Activated CD4-positive, alpha-beta memory T cell treated with anti-CD3 and anti-CD28 coated beads for 36 hours (primary cell): Measurements from ENCODE around the gene TBC1D4. TPM values are rescaled to one million over a fixed set of nuclear protein-coding genes. Genes with fewer than 3 reads are reported as not detected.

Experiments used
- CTCF ChIA-PET: fragments of 350-600 bp; sonication (Branson Sonifier 250); formaldehyde crosslinking; loops from one replicate; lab custom pipeline; 2021; ENCODE audit warnings: antibody characterized with exemption, inconsistent platforms; lab: Charles Lee
- POLR2A ChIA-PET: fragments of 350-600 bp; sonication (Branson Sonifier 250); formaldehyde crosslinking; loops from one replicate; lab custom pipeline; 2021; ENCODE audit warnings: antibody characterized with exemption; lab: Charles Lee
- DNase-seq: peaks from one replicate; pipeline ENCODE4 v3.0.0-alpha.2; 2020
- H3K27ac Mint-ChIP-seq: one replicate; pipeline ENCODE4 v1.8.0; 2021; ENCODE audit warnings: mixed read lengths
- H3K27me3 Mint-ChIP-seq: one replicate; pipeline ENCODE4 v1.8.0; 2021; ENCODE audit warnings: mixed read lengths
- H3K36me3 Mint-ChIP-seq: one replicate; pipeline ENCODE4 v1.8.0; 2021; ENCODE audit warnings: mixed read lengths
- H3K4me1 Mint-ChIP-seq: one replicate; pipeline ENCODE4 v1.8.0; 2021; ENCODE audit warnings: low read depth, mixed read lengths
- H3K4me3 Mint-ChIP-seq: one replicate; pipeline ENCODE4 v1.8.0; 2021; ENCODE audit warnings: mild to moderate bottlenecking, mixed read lengths
- H3K9me3 Mint-ChIP-seq: one replicate; pipeline ENCODE4 v1.8.0; 2021; ENCODE audit warnings: mixed read lengths
- intact Hi-C: fragments of 100-400 bp; cut with micrococcal nuclease; formaldehyde crosslinking; loops from one replicate; pipeline ENCODE4 v1.15.1; 2023
- total RNA-seq, 2 experiments: library from RNA; stranded (reverse); gene quantifications; one replicate each; pipeline ENCODE4 v1.2.3, GENCODE V29; 2021

The TBC1D4 gene
- total RNA-seq, 2 experiments from 2014 or later = 13.0 to 14.8 TPM

DNA sequence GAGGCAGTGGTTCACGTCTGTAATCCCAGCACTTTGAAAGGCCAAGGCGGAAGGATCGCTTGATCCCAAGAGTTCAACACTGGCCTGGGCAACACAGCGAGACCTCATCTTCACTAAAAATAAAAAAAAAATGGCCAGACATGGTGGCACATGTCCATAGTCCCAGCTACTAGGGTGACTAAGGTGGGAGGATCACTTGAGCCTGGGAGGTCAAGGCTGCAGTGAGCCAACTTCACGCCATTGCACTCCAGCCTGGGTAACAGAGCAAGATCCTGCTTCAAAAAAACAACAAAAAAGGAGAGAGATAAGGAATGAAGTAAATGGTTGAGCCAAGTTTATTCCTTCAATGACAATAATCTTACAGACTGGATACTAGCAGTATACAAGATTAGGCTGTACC is 21.3 kb downstream of the TBC1D4 start:
- peaks cover 10% of the 10 kb centered on the region for H3K27me3 Mint-ChIP-seq
- DNase-seq = no peak
- CTCF ChIA-PET = no interaction called here
- no peak overlapping the region for H3K27ac Mint-ChIP-seq
- intact Hi-C loops = no loop called here
- H3K36me3 Mint-ChIP-seq = no peaks in the 10 kb centered on the region
- H3K4me3 Mint-ChIP-seq = no peak overlapping the region
- no peaks in the 10 kb centered on the region for H3K4me1 Mint-ChIP-seq
- no peaks in the 10 kb centered on the region for H3K9me3 Mint-ChIP-seq
- POLR2A ChIA-PET = no interaction called here

DNA sequence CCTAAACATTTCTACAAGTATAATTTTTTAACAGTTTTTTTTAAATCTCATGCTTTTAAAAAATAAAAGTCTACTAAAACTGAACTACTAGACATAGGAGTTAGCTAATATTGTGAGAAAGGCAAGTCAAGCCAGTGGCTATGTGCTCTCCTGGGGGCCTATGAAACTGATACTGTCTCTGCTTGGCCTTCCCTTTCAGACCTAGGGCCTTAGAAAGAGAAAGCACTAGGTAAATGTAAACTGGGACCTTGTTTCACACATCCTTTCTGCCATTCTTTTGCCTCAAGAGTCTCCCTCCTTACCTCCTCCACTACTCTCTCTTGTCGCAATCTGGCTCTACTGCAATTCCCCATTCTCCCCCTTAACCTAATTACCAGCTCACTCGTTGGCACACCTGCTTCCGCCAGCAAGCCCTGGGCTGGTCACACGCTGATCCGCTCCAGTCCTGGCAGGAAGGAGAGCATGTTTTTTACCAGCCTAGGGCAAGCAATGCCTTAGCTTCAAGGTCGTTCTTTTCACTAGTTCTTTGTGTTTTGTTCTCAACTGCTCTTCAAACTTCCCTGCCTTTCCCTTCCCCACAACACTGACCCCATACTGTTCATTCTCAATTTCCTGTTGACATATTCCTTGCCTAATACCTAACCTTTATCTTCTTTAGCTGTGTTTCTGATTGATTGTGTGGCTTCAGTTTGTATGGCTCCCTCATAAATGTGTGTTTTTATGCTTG is 23.1 kb downstream of the TBC1D4 start:
- no peak for DNase-seq
- no peak overlapping the region for H3K27ac Mint-ChIP-seq
- intact Hi-C loops = no loop called here
- peaks cover 13% of the 10 kb centered on the region for H3K27me3 Mint-ChIP-seq
- H3K4me1 Mint-ChIP-seq = no peaks in the 10 kb centered on the region
- H3K9me3 Mint-ChIP-seq = no peaks in the 10 kb centered on the region
- ChIA-PET CTCF (interaction anchor here (0.6 to 1.0 kb wide), 2 partner anchors 24 to 66 kb away, joined by 3 to 5 read pairs; partner anchors contain the start of gene TBC1D4), POLR2A (interaction anchor here (1.2 kb wide), 1 partner anchor 32 kb away, joined by 3 read pairs; no protein-coding TSS in a partner anchor)
- no peaks in the 10 kb centered on the region for H3K36me3 Mint-ChIP-seq
- no peak overlapping the region for H3K4me3 Mint-ChIP-seq

- ChIA-PET CTCF (interaction anchor here (0.5 kb wide), 1 partner anchor 188 kb away, joined by 5 read pairs; no protein-coding TSS in a partner anchor), POLR2A (no interaction called here)
- Mint-ChIP-seq H3K4me3 (no peak overlapping the region), H3K36me3 (no peaks in the 10 kb centered on the region), H3K9me3 (no peaks in the 10 kb centered on the region), H3K27ac (no peak overlapping the region), H3K4me1 (no peaks in the 10 kb centered on the region), H3K27me3 (peaks cover 12% of the 10 kb centered on the region)
- intact Hi-C loops = no loop called here
- DNase-seq = no peak
Observed at GRCh38 chr13:75455962-75456361, 26.0 kb downstream of the TBC1D4 start.

GRCh38 chr13:75454497-75454896 is 27.5 kb downstream of the TBC1D4 start:
- no peak for DNase-seq
- no peak overlapping the region for H3K27ac Mint-ChIP-seq
- H3K4me1 Mint-ChIP-seq = no peaks in the 10 kb centered on the region
- no peaks in the 10 kb centered on the region for H3K36me3 Mint-ChIP-seq
- no peak overlapping the region for H3K4me3 Mint-ChIP-seq
- H3K9me3 Mint-ChIP-seq = no peaks in the 10 kb centered on the region
- H3K27me3 Mint-ChIP-seq = peaks cover 8% of the 10 kb centered on the region
- ChIA-PET POLR2A (no interaction called here), CTCF (no interaction called here)
- intact Hi-C loops = no loop called here

- no peak overlapping the region for H3K27ac Mint-ChIP-seq
- H3K9me3 Mint-ChIP-seq = no peaks in the 10 kb centered on the region
- ChIA-PET POLR2A (no interaction called here), CTCF (no interaction called here)
- no peaks in the 10 kb centered on the region for H3K36me3 Mint-ChIP-seq
- peaks cover 9% of the 10 kb centered on the region for H3K27me3 Mint-ChIP-seq
- DNase-seq = no peak
- intact Hi-C loops = no loop called here
- no peak overlapping the region for H3K4me3 Mint-ChIP-seq
- no peaks in the 10 kb centered on the region for H3K4me1 Mint-ChIP-seq
Observed at GRCh38 chr13:75452564-75452963, 29.4 kb downstream of the TBC1D4 start.

DNA sequence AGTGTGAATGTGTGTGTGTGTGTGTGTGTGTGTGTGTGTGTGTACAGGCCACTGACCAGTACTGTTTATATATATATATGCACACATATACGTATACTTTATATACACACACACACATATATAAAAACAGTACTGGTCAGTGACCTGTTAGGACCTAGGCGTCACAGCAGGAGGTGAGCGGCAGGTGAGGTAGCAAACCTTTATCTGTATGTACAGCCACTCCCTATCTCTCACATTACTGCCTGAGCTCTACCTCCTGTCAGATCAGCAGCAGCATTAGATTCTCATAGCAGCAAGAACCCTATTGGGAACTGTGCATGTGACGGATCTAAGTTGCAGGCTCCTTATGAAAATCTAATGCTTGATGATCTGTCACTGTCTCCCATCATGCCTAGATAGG is 34.5 kb downstream of the TBC1D4 start:
- no peak for DNase-seq
- POLR2A ChIA-PET = no interaction called here
- Mint-ChIP-seq H3K9me3 (no peaks in the 10 kb centered on the region), H3K36me3 (no peaks in the 10 kb centered on the region), H3K27me3 (peaks cover 4% of the 10 kb centered on the region), H3K27ac (no peak overlapping the region), H3K4me1 (no peaks in the 10 kb centered on the region), H3K4me3 (no peak overlapping the region)
- CTCF ChIA-PET = no interaction called here
- intact Hi-C loops = no loop called here

GRCh38 chr13:75446874-75447273 is 35.1 kb downstream of the TBC1D4 start:
- ChIA-PET POLR2A (no interaction called here), CTCF (no interaction called here)
- Mint-ChIP-seq H3K27ac (no peak overlapping the region), H3K9me3 (no peaks in the 10 kb centered on the region), H3K4me3 (no peak overlapping the region), H3K4me1 (no peaks in the 10 kb centered on the region), H3K27me3 (peaks cover 1% of the 10 kb centered on the region), H3K36me3 (no peaks in the 10 kb centered on the region)
- DNase-seq = no peak
- intact Hi-C loops = no loop called here

GRCh38 chr13:75445717-75446499 is 36.1 kb downstream of the TBC1D4 start:
- Mint-ChIP-seq H3K4me1 (no peaks in the 10 kb centered on the region), H3K4me3 (no peak overlapping the region), H3K9me3 (no peaks in the 10 kb centered on the region), H3K27ac (no peak overlapping the region), H3K27me3 (peaks cover 1% of the 10 kb centered on the region), H3K36me3 (no peaks in the 10 kb centered on the region)
- POLR2A ChIA-PET = no interaction called here
- CTCF ChIA-PET = no interaction called here
- intact Hi-C loops = no loop called here
- no peak for DNase-seq

GRCh38 chr13:75444016-75444415 is 38.0 kb downstream of the TBC1D4 start:
- Mint-ChIP-seq H3K27me3 (no peaks in the 10 kb centered on the region), H3K4me1 (no peaks in the 10 kb centered on the region), H3K4me3 (no peak overlapping the region), H3K9me3 (no peaks in the 10 kb centered on the region), H3K27ac (no peak overlapping the region), H3K36me3 (no peaks in the 10 kb centered on the region)
- CTCF ChIA-PET = no interaction called here
- DNase-seq = no peak
- POLR2A ChIA-PET = no interaction called here
- intact Hi-C loops = no loop called here

GRCh38 chr13:75443356-75443958 is 38.5 kb downstream of the TBC1D4 start:
- no peak for DNase-seq
- intact Hi-C loops = no loop called here
- Mint-ChIP-seq H3K4me1 (no peaks in the 10 kb centered on the region), H3K27ac (no peak overlapping the region), H3K36me3 (no peaks in the 10 kb centered on the region), H3K9me3 (no peaks in the 10 kb centered on the region), H3K27me3 (no peaks in the 10 kb centered on the region), H3K4me3 (no peak overlapping the region)
- POLR2A ChIA-PET = no interaction called here
- CTCF ChIA-PET = no interaction called here

- Mint-ChIP-seq H3K36me3 (no peaks in the 10 kb centered on the region), H3K27ac (no peak overlapping the region), H3K4me1 (no peaks in the 10 kb centered on the region), H3K27me3 (no peaks in the 10 kb centered on the region), H3K9me3 (no peaks in the 10 kb centered on the region), H3K4me3 (no peak overlapping the region)
- no peak for DNase-seq
- intact Hi-C loops = no loop called here
- ChIA-PET POLR2A (no interaction called here), CTCF (no interaction called here)
Observed at GRCh38 chr13:75442736-75443234, 39.2 kb downstream of the TBC1D4 start.

- DNase-seq = no peak
- H3K36me3 Mint-ChIP-seq = no peaks in the 10 kb centered on the region
- intact Hi-C loops = no loop called here
- H3K27ac Mint-ChIP-seq = no peak overlapping the region
- no peaks in the 10 kb centered on the region for H3K4me1 Mint-ChIP-seq
- ChIA-PET POLR2A (no interaction called here), CTCF (no interaction called here)
- no peak overlapping the region for H3K4me3 Mint-ChIP-seq
- H3K9me3 Mint-ChIP-seq = no peaks in the 10 kb centered on the region
- no peaks in the 10 kb centered on the region for H3K27me3 Mint-ChIP-seq
Observed at GRCh38 chr13:75440100-75440499, 41.9 kb downstream of the TBC1D4 start.
